Suppressor macrophage treated with lipopolysaccharide for 4 hours (primary cell): ENCODE data around the gene PPFIBP1.
A peak's percentile ranks its signal among the peaks of the same experiment; 100 is the strongest.

Source experiments
- DNase-seq: peaks from one replicate; pipeline ENCODE4 v3.0.0-alpha.2; 2020

PPFIBP1 gene

GRCh38 chr12:27513155-27513824 lies 10.7 kb upstream of the PPFIBP1 start:
- no peak for DNase-seq

GRCh38 chr12:27515671-27516070 lies 8.3 kb upstream of the PPFIBP1 start:
- DNase-seq: no peak

- no peak for DNase-seq
Observed at GRCh38 chr12:27516625-27517024, 7.4 kb upstream of the PPFIBP1 start.

- DNase-seq: no peak
Observed at GRCh38 chr12:27517546-27517945, 6.5 kb upstream of the PPFIBP1 start.

DNA sequence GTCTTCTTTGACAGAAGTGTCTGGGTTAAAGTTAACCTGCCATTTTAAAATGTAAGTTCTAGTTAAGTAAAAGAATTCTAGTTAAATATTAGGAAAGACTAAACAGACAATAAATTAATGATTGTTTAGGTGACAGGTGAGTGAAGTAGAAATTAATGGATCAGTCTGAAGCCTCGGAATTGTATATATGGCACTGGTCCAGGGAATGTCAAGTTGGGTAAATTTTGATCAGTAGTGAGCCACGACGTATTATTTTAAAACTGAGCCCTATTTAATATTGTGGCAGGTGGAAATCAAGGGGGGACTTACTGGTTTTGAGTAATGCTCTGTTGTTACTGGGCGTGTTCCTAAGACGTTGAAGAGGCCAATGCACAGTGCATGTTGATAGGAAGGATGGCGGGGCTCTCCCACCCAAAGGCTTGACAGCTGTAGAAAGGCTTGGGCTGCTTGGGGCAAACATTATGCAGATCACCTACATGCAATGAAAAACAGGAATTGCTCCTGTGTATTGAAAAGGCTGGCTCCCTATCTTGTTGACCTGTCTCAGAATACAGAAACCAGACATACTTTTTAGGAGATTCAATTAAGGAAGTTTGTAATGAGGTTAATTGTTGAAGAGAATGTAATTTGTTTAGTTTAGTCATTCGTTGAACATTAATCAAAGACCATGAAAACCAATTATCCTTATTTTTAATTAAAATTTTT lies 5.9 kb upstream of the PPFIBP1 start:
- DNase-seq: no peak

- no peak for DNase-seq
Observed at GRCh38 chr12:27521066-27521465, 2.9 kb upstream of the PPFIBP1 start.

DNA sequence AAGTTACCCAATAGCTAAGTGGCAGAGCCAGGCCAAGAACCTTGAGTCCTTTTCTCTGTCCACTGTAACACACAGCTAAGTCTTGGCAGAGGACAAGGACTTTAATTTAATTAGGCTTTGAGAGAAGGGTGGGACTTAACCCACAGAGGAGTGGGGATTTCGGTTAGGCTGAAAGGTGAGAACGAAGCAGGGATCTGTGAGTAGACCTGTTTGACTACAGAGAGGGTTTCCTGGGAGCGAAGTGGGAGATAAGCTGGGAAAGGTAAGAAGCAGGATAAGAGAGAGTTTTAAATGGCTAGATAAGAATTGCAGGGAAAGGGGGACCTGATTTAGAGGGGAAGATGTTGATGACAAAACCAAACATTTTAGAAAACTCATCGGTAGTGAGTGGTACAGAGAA lies 2.0 kb upstream of the PPFIBP1 start:
- DNase-seq: no peak

GRCh38 chr12:27523305-27523641 lies 733 bp upstream of the PPFIBP1 start:
- no peak for DNase-seq

DNA sequence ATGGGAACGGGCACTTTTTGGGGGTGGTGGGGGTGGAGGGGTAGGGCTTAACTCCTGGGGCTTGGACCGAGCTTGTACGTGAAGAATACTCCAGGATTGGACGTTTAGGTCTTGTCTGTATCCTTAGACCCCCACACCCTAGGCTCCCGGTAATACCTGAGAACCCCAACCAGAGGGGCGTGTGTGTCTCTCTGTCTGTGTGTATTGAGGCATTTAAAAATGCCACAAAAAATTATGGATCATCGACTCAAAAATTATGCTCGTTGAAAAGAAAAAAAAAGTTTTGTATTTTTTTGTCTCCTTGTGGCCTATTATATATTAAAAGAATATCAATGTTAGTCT lies 459 bp downstream of the PPFIBP1 start:
- DNase-seq: no peak

GRCh38 chr12:27524839-27525753 lies 1.1 kb downstream of the PPFIBP1 start:
- peak; percentile 27 for DNase-seq

GRCh38 chr12:27527512-27527911 lies 3.5 kb downstream of the PPFIBP1 start:
- DNase-seq: no peak

DNA sequence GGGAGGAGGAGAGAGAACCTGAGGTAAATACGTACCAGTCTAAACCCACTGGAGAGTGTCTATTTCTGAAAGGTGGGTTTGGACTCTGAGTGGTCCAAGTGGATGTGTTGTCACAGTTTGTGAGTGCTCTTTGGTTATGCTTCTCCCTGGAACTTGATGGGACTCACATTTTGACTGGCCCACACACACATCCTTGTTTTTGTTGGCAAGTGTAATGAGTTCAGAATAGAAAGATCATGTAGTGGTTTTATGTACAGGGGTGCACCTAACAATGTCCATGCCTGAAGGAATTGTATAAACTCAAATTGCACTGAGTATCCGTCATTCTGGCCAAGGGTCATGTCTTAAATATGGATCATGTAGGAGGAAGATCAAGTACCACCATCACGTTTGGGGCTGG lies 4.8 kb downstream of the PPFIBP1 start:
- no peak for DNase-seq

DNA sequence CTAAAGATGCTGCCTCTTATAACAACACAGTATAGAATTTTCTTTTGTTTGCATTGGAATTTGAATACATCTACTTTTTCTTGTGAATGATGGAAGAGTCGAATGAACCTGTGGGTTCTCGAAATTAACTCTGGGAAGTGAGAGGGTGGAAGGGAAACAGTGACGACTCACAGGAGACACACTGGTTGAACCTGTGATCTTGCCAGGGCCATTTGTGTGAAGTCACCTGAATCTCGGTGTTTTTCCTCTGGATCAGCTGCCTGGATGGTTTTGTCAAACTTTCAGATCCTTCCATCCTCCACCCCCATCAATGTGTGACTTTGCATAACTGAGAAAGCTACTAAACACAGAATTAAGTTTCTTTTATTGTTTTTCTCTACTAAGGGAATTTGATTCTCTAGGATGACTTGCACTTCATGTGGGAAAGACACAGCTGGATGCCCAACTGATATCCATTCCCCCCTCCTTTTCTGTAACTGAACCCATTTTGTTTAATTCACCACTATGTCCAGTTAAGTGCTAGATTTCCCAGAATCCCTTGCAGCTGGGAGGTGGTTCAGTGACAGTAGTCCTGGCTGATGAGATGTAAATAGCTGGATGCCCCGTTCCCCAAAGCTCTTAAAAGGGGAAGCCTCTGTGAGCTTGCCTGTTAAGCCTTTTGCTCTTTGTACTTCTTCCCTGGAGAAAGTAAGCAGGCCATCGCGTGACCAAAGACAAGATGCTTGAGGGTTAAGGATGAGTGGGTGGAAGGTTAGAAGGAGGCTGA lies 6.3 kb downstream of the PPFIBP1 start:
- DNase-seq: no peak

DNA sequence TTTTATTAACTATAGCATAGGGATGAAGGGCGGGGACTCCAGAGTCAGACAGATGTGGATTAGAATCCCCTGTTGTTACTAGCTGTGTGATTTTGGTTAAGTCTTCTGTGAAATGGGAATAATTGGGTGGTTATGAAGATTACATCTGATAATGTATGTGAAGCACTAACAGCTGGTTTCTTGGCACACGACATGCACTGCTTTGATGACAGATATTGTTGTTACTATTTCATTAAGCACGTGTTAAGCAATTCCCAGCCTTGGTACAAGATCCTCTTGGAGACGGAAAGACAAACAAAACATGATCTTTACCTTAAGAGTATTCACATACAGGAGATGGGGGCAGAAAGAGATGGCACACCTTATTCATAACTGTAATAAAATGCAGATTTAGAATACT lies 7.9 kb downstream of the PPFIBP1 start:
- DNase-seq: no peak

DNA sequence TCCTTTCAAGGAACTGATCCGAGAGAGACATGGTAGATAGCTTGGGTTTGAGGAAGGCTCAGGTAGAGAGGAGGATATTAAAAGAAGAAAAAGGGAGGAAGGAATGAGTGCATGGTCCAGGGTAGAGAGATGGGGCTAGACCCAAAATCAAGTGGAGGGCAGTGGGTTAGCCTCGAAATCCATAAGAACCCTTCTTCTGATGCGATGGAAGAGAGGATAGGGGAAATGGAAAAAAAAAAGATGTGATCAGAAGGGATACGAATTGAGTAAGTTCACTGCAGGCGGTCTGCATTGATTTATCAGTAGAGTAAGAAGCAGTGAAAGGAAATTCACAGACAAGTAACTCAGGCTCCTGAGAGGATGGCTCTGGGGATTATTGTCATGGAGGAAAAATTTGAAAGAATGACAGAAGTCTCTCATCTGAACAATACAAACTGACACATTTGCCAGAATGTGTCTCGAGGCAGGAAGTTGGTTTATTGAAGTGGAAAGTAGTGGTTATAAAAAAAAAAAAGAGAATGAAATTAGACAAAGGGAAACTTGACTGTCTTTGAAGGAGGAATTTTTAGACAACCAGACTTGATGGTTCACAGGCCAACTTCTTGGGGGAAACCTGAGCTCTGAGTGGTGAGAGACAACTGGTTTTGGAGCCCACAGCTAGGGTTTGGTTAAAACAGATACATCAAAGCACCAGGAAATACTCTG lies 10.2 kb downstream of the PPFIBP1 start:
- DNase-seq: no peak

- DNase-seq: no peak
Observed at GRCh38 chr12:27534765-27535161, 10.8 kb downstream of the PPFIBP1 start.

DNA sequence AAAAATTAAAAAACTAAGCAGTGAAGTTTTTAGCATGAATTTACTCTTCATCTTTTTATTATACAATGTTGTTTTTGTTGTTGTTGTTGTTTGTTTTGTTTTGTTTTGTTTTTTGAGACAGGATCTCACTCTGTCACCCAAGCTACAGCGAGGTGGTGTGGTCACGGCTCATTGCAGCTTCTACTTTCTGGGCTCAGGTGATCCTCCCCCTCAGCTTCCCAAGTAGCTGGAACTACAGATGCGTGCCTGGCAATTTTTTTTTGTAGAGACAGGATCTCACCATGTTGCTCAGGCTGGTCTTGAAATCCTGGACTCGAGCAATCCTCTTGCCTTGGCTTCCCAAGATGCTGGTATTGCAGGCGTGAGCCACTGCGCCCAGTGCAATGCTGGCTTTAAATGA lies 11.3 kb downstream of the PPFIBP1 start:
- no peak for DNase-seq

DNA sequence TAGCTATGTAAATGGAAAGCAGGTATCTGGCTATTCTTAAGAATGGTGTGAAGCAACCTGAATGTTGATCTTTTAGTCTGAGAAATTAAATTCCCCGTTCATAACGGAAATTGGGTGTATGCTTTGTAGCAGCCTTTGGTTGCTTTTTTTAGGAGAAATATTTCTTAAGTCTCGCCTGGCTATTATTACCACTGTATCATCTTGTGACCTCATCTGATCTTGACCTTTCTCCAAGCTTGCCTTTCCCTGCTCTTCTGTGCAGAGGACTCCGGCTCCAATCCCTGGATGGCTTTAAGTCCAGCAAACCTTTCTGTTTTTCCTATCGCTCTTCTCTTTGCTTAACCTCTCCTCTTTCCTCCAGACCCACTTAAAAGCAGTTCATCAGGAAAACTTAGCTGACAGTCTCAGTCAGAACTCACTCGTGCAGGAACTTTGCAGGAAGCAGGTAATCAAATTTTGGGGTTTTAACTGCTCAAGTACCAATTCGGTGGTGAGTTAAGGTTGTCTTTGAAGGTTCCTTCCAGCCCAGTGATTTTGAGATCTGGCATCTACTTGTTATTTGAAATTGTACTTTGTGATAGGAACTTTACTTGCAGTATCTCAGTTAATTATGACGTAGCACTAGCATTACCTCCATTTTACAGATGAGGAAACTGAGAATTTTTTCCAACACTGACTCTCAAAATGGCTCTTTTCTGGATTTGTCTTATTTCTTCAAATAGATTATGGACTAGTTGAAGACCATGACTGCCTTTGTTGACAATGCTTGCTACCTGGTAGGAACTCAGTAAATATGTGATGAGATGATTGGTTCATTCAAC lies 14.1 kb downstream of the PPFIBP1 start:
- no peak for DNase-seq

DNA sequence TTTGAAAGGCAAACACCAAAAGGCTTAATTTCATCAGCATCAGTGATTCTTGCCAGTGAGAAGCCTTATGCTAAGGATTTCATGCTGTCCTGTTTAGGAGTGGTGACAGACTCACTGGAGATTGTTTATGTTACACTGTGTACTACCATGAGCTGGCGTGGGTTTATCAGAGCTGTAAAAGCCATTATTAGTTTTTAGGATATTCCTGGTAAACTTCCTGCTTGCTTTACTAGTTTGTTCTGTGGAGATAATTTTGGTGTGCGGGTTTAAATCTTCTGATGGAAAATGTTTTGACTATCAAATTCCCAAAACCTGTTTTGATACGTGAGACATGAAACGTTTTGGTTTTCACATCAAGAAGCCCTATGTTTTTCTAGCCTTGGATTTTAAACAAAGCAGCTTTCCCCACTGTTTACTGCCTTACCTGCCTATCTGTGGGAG lies 15.2 kb downstream of the PPFIBP1 start:
- DNase-seq: no peak

GRCh38 chr12:27541031-27541719 lies 17.2 kb downstream of the PPFIBP1 start:
- DNase-seq: no peak

DNA sequence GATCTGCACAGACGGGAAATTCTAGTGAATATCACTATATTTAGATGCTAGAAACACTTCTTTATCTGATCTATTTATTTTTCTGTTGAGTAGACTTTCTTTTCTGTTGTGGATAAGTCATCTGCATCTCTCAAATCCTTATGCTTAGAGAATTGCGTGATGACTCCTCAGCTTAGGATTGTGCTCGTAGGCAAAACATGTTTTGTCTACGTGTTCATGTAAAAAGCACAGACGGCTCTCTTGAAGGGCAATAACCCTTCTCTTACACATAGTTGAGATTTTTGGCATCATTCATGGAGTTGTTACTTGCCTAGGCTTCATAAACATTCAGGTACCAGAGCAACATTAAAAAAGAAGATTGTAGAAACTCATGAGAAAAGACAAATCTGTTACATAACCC lies 18.6 kb downstream of the PPFIBP1 start:
- no peak for DNase-seq
